ENCODE measurements around the gene KPNA2. TPM values are rescaled to one million over a fixed set of nuclear protein-coding genes. Genes with fewer than 3 reads are reported as not detected.
"Not testable (repeated sequence)": the region's sequence is repeated elsewhere in the genome, so short reads cannot be mapped to it uniquely, and the experiment has no call there.

KPNA2 gene
- total RNA-seq, 1 experiment from 2014 or later: 170 TPM

- peaks cover 18% of the 10 kb centered on the region for H3K4me1 ChIP-seq (ENCODE audit: low read length)
- H4K20me1 ChIP-seq (ENCODE audit: insufficient read depth, low read depth, low read length): no peaks in the 10 kb centered on the region
- H3K4me2 ChIP-seq (ENCODE audit: low read depth, low read length, poor library complexity, severe bottlenecking): no peak overlapping the region
- no peak overlapping the region for H3K4me3 ChIP-seq (ENCODE audit: low read length)
- H3K9me2 ChIP-seq (replicated peaks; ENCODE audit: insufficient read depth, low read length): no peaks in the 10 kb centered on the region
- DNase-seq: no peak
- no peaks in the 10 kb centered on the region for H3K9me3 ChIP-seq (ENCODE audit: low read length)
- H3K79me2 ChIP-seq (ENCODE audit: low read length): no peaks in the 10 kb centered on the region
- H2AFZ ChIP-seq (ENCODE audit: low read length): no peak overlapping the region
- no peaks in the 10 kb centered on the region for H3K36me3 ChIP-seq (ENCODE audit: insufficient read depth, low read length)
- H3K27me3 ChIP-seq (ENCODE audit: low read length): no peaks in the 10 kb centered on the region
- no peak overlapping the region for H3K9ac ChIP-seq (ENCODE audit: low read length)
- H3K27ac ChIP-seq (ENCODE audit: low read length): no peak overlapping the region
Measured at GRCh38 chr17:68016838-68017237, 18.7 kb upstream of the KPNA2 start.

DNA sequence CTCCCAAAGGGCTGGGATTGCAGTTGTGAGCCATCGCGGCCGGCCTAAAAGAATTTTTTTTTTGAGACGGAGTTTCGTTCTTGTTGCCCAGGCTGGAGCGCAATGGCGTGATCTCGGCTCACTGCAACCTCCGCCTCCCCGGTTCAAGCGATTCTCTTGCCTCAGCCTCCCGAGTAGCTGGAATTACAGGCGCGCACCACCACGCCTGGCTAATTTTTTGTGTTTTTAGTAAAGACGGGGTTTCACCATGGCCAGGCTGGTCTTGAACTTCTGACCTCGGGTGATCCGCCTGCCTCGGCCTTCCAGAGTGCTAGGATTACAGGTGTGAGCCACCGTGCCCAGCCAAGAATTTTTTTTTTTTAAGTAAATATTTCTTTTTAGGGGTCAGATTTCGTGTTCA is 17.0 kb upstream of the KPNA2 start:
- DNase-seq; H4K20me1 ChIP-seq (ENCODE audit: insufficient read depth, low read depth, low read length); H3K79me2 ChIP-seq (ENCODE audit: low read length); H3K9me3 ChIP-seq (ENCODE audit: low read length); H3K4me2 ChIP-seq (ENCODE audit: low read depth, low read length, poor library complexity, severe bottlenecking); H3K9ac ChIP-seq (ENCODE audit: low read length); H2AFZ ChIP-seq (ENCODE audit: low read length); H3K9me2 ChIP-seq (replicated peaks; ENCODE audit: insufficient read depth, low read length); H3K4me3 ChIP-seq (ENCODE audit: low read length); H3K36me3 ChIP-seq (ENCODE audit: insufficient read depth, low read length); H3K27ac ChIP-seq (ENCODE audit: low read length); H3K27me3 ChIP-seq (ENCODE audit: low read length): not testable (repeated sequence)
- H3K4me1 ChIP-seq (ENCODE audit: low read length): peaks cover 22% of the 10 kb centered on the region

- Histone ChIP-seq H3K4me3 (ENCODE audit: low read length) (peak overlapping the region; percentile 65), H3K27ac (ENCODE audit: low read length) (no peak overlapping the region), H2AFZ (ENCODE audit: low read length) (peak overlapping the region; percentile 48; the same call in 1 of the 2 replicates)
Measured at GRCh38 chr17:68019336-68019674, 16.2 kb upstream of the KPNA2 start.

GRCh38 chr17:68019675-68020408 is 15.7 kb upstream of the KPNA2 start:
- peak overlapping the region; percentile 78 for H3K4me3 ChIP-seq (ENCODE audit: low read length)
- H3K36me3 ChIP-seq (ENCODE audit: insufficient read depth, low read length): no peaks in the 10 kb centered on the region
- peak overlapping the region; percentile 82 for H3K9ac ChIP-seq (ENCODE audit: low read length)
- peak overlapping the region; percentile 96 for H2AFZ ChIP-seq (ENCODE audit: low read length)
- no peaks in the 10 kb centered on the region for H3K9me2 ChIP-seq (replicated peaks; ENCODE audit: insufficient read depth, low read length)
- peak overlapping the region; percentile 50; the same call in 1 of the 2 replicates for H3K27ac ChIP-seq (ENCODE audit: low read length)
- no peaks in the 10 kb centered on the region for H3K9me3 ChIP-seq (ENCODE audit: low read length)
- H3K27me3 ChIP-seq (ENCODE audit: low read length): no peaks in the 10 kb centered on the region
- H4K20me1 ChIP-seq (ENCODE audit: insufficient read depth, low read depth, low read length): no peaks in the 10 kb centered on the region
- peak overlapping the region; percentile 91 for H3K4me2 ChIP-seq (ENCODE audit: low read depth, low read length, poor library complexity, severe bottlenecking)
- no peaks in the 10 kb centered on the region for H3K79me2 ChIP-seq (ENCODE audit: low read length)
- DNase-seq: peak; percentile 98
- H3K4me1 ChIP-seq (ENCODE audit: low read length): peaks cover 22% of the 10 kb centered on the region

More at GRCh38 chr17:68019336-68019674, 16.2 kb upstream of the KPNA2 start:
- no peaks in the 10 kb centered on the region for H3K36me3 ChIP-seq (ENCODE audit: insufficient read depth, low read length)
- H3K9me3 ChIP-seq (ENCODE audit: low read length): no peaks in the 10 kb centered on the region
- peaks cover 22% of the 10 kb centered on the region for H3K4me1 ChIP-seq (ENCODE audit: low read length)
- H3K27me3 ChIP-seq (ENCODE audit: low read length): no peaks in the 10 kb centered on the region
- DNase-seq: no peak
- H3K9me2 ChIP-seq (replicated peaks; ENCODE audit: insufficient read depth, low read length): no peaks in the 10 kb centered on the region
- peak overlapping the region; percentile 57 for H3K9ac ChIP-seq (ENCODE audit: low read length)
- no peaks in the 10 kb centered on the region for H4K20me1 ChIP-seq (ENCODE audit: insufficient read depth, low read depth, low read length)
- H3K4me2 ChIP-seq (ENCODE audit: low read depth, low read length, poor library complexity, severe bottlenecking): peak overlapping the region; percentile 91
- H3K79me2 ChIP-seq (ENCODE audit: low read length): no peaks in the 10 kb centered on the region

DNA sequence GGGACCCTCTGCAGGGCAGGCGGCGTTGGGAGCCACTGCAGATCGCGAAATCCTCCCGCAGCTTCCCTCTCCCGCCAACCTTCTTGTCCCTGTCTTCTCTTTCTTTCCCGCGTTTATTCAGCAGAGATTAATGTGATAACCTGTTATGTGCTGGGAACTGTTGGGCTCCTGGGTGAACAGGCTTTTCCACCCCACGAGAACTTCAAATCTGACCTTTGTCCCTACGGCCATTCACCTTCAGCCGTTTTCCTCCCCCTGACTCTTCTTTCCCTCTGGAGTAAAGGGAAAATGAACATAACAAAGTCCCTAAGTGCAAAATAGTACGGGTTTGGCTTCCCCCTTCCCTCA is 15.2 kb upstream of the KPNA2 start:
- Histone ChIP-seq H3K27me3 (ENCODE audit: low read length) (no peaks in the 10 kb centered on the region), H3K27ac (ENCODE audit: low read length) (peak overlapping the region; percentile 50; the same call in 1 of the 2 replicates), H4K20me1 (ENCODE audit: insufficient read depth, low read depth, low read length) (no peaks in the 10 kb centered on the region), H3K4me1 (ENCODE audit: low read length) (peaks cover 22% of the 10 kb centered on the region), H3K9me3 (ENCODE audit: low read length) (no peaks in the 10 kb centered on the region), H3K9ac (ENCODE audit: low read length) (peak overlapping the region; percentile 82), H3K36me3 (ENCODE audit: insufficient read depth, low read length) (no peaks in the 10 kb centered on the region), H3K9me2 (replicated peaks; ENCODE audit: insufficient read depth, low read length) (no peaks in the 10 kb centered on the region), H3K79me2 (ENCODE audit: low read length) (no peaks in the 10 kb centered on the region), H2AFZ (ENCODE audit: low read length) (peak overlapping the region; percentile 96), H3K4me2 (ENCODE audit: low read depth, low read length, poor library complexity, severe bottlenecking) (peak overlapping the region; percentile 91), H3K4me3 (ENCODE audit: low read length) (peak overlapping the region; percentile 78)
- no peak for DNase-seq

GRCh38 chr17:68020791-68021190 is 14.7 kb upstream of the KPNA2 start:
- H3K27ac ChIP-seq (ENCODE audit: low read length): not testable (repeated sequence)

GRCh38 chr17:68021963-68022362 is 13.6 kb upstream of the KPNA2 start:
- H3K4me1 ChIP-seq (ENCODE audit: low read length): peaks cover 22% of the 10 kb centered on the region
- no peak overlapping the region for H3K27ac ChIP-seq (ENCODE audit: low read length)
- no peak for DNase-seq
- no peaks in the 10 kb centered on the region for H3K27me3 ChIP-seq (ENCODE audit: low read length)
- H4K20me1 ChIP-seq (ENCODE audit: insufficient read depth, low read depth, low read length): no peaks in the 10 kb centered on the region
- no peaks in the 10 kb centered on the region for H3K9me2 ChIP-seq (replicated peaks; ENCODE audit: insufficient read depth, low read length)
- no peaks in the 10 kb centered on the region for H3K36me3 ChIP-seq (ENCODE audit: insufficient read depth, low read length)
- no peak overlapping the region for H3K4me2 ChIP-seq (ENCODE audit: low read depth, low read length, poor library complexity, severe bottlenecking)
- H3K9me3 ChIP-seq (ENCODE audit: low read length): no peaks in the 10 kb centered on the region
- no peaks in the 10 kb centered on the region for H3K79me2 ChIP-seq (ENCODE audit: low read length)
- H3K9ac ChIP-seq (ENCODE audit: low read length): no peak overlapping the region
- H2AFZ ChIP-seq (ENCODE audit: low read length): no peak overlapping the region
- no peak overlapping the region for H3K4me3 ChIP-seq (ENCODE audit: low read length)

More at GRCh38 chr17:68020791-68021190, 14.7 kb upstream of the KPNA2 start:
- H2AFZ ChIP-seq (ENCODE audit: low read length): peak overlapping the region; percentile 96
- H4K20me1 ChIP-seq (ENCODE audit: insufficient read depth, low read depth, low read length); H3K9me2 ChIP-seq (replicated peaks; ENCODE audit: insufficient read depth, low read length); H3K36me3 ChIP-seq (ENCODE audit: insufficient read depth, low read length); H3K79me2 ChIP-seq (ENCODE audit: low read length); H3K9me3 ChIP-seq (ENCODE audit: low read length); H3K27me3 ChIP-seq (ENCODE audit: low read length); DNase-seq: not testable (repeated sequence)
- H3K9ac ChIP-seq (ENCODE audit: low read length): peak overlapping the region; percentile 82
- peak overlapping the region; percentile 91 for H3K4me2 ChIP-seq (ENCODE audit: low read depth, low read length, poor library complexity, severe bottlenecking)
- peak overlapping the region; percentile 78 for H3K4me3 ChIP-seq (ENCODE audit: low read length)
- peaks cover 22% of the 10 kb centered on the region for H3K4me1 ChIP-seq (ENCODE audit: low read length)

DNA sequence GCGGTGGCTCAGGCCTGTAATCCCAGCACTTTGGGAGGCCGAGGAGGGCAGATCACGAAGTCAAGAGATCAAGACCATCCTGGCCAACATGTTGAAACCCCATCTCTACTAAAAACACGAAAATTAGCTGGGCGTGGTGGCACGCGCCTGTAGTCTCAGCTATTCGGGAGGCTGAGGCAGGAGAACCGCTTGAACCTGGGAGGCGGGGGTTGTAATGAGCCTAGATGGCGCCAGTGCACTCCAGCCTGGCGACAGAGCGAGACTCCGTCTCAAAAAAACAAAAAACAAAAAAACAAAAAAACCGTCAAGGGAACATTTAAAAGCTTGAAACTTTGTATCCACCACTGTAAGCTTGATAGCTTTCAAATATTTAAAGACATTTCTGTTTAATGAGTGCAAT is 13.0 kb upstream of the KPNA2 start:
- H3K36me3 ChIP-seq (ENCODE audit: insufficient read depth, low read length); H4K20me1 ChIP-seq (ENCODE audit: insufficient read depth, low read depth, low read length); H2AFZ ChIP-seq (ENCODE audit: low read length); DNase-seq; H3K27me3 ChIP-seq (ENCODE audit: low read length); H3K9ac ChIP-seq (ENCODE audit: low read length); H3K4me3 ChIP-seq (ENCODE audit: low read length); H3K4me2 ChIP-seq (ENCODE audit: low read depth, low read length, poor library complexity, severe bottlenecking); H3K79me2 ChIP-seq (ENCODE audit: low read length); H3K27ac ChIP-seq (ENCODE audit: low read length); H3K9me3 ChIP-seq (ENCODE audit: low read length); H3K9me2 ChIP-seq (replicated peaks; ENCODE audit: insufficient read depth, low read length): not testable (repeated sequence)
- peaks cover 22% of the 10 kb centered on the region for H3K4me1 ChIP-seq (ENCODE audit: low read length)

Data from Karpas-422 (cell line).